Gastrocnemius medialis (tissue), 4 donors: ENCODE results near the gene DDX42.

Experiments used
- CTCF ChIP-seq, 5 experiments: fragments of 450-650 bp in 3 of 5; fragments of 200-600 bp in 2 of 5; sonication (generic) in 2 of 5; IDR thresholded peaks in 4 of 5; conservative IDR thresholded peaks in 1 of 5; 1 replicate in 4 of 5; 2 replicates in 1 of 5; pipeline ENCODE4 v1.5.1; 2016 to 2019; ENCODE audit warnings: antibody characterized with exemption in 5 of 5, mild to moderate bottlenecking in 3 of 5, moderate library complexity in 3 of 5
- POLR2A ChIP-seq, 2 donors: fragments of 450-650 bp; IDR thresholded peaks; one replicate each; pipeline ENCODE4 v1.6.1; 2017; ENCODE audit warnings: antibody characterized with exemption in 2 of 2, mild to moderate bottlenecking in 2 of 2, moderate library complexity in 2 of 2

GRCh38 chr17:63850401-63850800, 76.4 kb downstream of the DDX42 start:
- TF ChIP-seq CTCF (IDR thresholded peaks at IDR 0.05 in 4 of 5, conservative IDR thresholded peaks at IDR 0.05 in 1 of 5), result no peak
- no peak for TF ChIP-seq POLR2A (IDR thresholded peaks at IDR 0.05)
